K562 (cell line): ENCODE results near the gene SNRNP70. TPM values are rescaled to one million over a fixed set of nuclear protein-coding genes. Genes with fewer than 3 reads are reported as not detected.
A peak's percentile ranks its signal among the peaks of the same experiment; 100 is the strongest.

Experiments used
- ARID1B ChIP-seq: fragments of 450-650 bp; IDR thresholded peaks from 2 replicates; pipeline ENCODE4 v1.6.1; 2016; ENCODE audit warnings: antibody characterized with exemption, mild to moderate bottlenecking, inconsistent platforms
- CBFA2T2 ChIP-seq: fragments of 450-650 bp; conservative IDR thresholded peaks from 2 replicates; pipeline ENCODE4 v1.6.1; 2017; ENCODE audit warnings: mild to moderate bottlenecking
- CTCFL ChIP-seq: IDR thresholded peaks from 2 replicates; pipeline ENCODE4 v1.6.1; 2011; ENCODE audit warnings: borderline replicate concordance, low read depth, mild to moderate bottlenecking, moderate library complexity, low read length; ENCODE audit not compliant: insufficient read depth, poor library complexity, severe bottlenecking
- DDX20 ChIP-seq: fragments of 450-650 bp; IDR thresholded peaks from 2 replicates; pipeline ENCODE4 v1.6.1; 2016; ENCODE audit warnings: missing genetic modification characterization, low read depth, mild to moderate bottlenecking, missing compliant biosample characterization, moderate library complexity
- ERF ChIP-seq: fragments of 450-650 bp; formaldehyde crosslinking; IDR thresholded peaks from 2 replicates; pipeline ENCODE4 v1.4.0; 2020; ENCODE audit warnings: mild to moderate bottlenecking, mixed read lengths
- FOXA1 ChIP-seq: fragments of 450-650 bp; IDR thresholded peaks from 2 replicates; pipeline ENCODE4 v1.6.1; 2016; ENCODE audit warnings: mild to moderate bottlenecking, borderline replicate concordance
- HMGN3 ChIP-seq: IDR thresholded peaks from 2 replicates; pipeline ENCODE4 v1.6.1; 2011; ENCODE audit warnings: borderline replicate concordance, low read depth, mild to moderate bottlenecking, mixed read lengths, low read length; ENCODE audit not compliant: insufficient read length; ENCODE audit errors: extremely low read depth
- HNRNPLL ChIP-seq: fragments of 200-400 bp; formaldehyde crosslinking; IDR thresholded peaks from 2 replicates; pipeline ENCODE4 v1.6.1; 2017; ENCODE audit warnings: low read length, low read depth, mild to moderate bottlenecking; ENCODE audit not compliant: poor library complexity, severe bottlenecking
- L3MBTL2 ChIP-seq: fragments of 450-650 bp; IDR thresholded peaks from 2 replicates; pipeline ENCODE4 v1.6.1; 2016; ENCODE audit warnings: mild to moderate bottlenecking, moderate library complexity
- MCM2 ChIP-seq: fragments of 450-650 bp; IDR thresholded peaks from 2 replicates; pipeline ENCODE4 v1.6.1; 2017; ENCODE audit warnings: low read depth, mild to moderate bottlenecking
- MED1 ChIP-seq: sonication (generic); formaldehyde crosslinking; IDR thresholded peaks from 2 replicates; pipeline ENCODE4 v1.8.1; 2023; ENCODE audit warnings: missing genetic modification reagents, borderline replicate concordance
- NR3C1 ChIP-seq: sonication (generic); formaldehyde crosslinking; IDR thresholded peaks from 2 replicates; pipeline ENCODE4 v1.8.1; 2022; ENCODE audit warnings: missing genetic modification reagents
- RCOR1 ChIP-seq, 2 experiments: IDR thresholded peaks; 2 replicates each; pipeline ENCODE4 v1.6.1; 2012; ENCODE audit warnings: low read depth in 2 of 2, low read length in 2 of 2, borderline replicate concordance in 1 of 2, improper control_type of control experiment in 1 of 2
- SETDB1 ChIP-seq: IDR thresholded peaks from one replicate; pipeline ENCODE4 v1.6.1; 2012; ENCODE audit warnings: low read length, control low read depth, inconsistent platforms
- TAF9B ChIP-seq: fragments of 450-650 bp; IDR thresholded peaks from 2 replicates; pipeline ENCODE4 v1.6.1; 2018; ENCODE audit warnings: mild to moderate bottlenecking; ENCODE audit not compliant: partially characterized antibody
- TCF3 ChIP-seq: sonication (generic); formaldehyde crosslinking; IDR thresholded peaks from 2 replicates; pipeline ENCODE4 v1.4.0; 2020; ENCODE audit warnings: mild to moderate bottlenecking, missing genetic modification reagents
- TSC22D4 ChIP-seq: fragments of 450-650 bp; IDR thresholded peaks from 2 replicates; pipeline ENCODE4 v1.6.1; 2016; ENCODE audit warnings: missing genetic modification characterization, missing biosample characterization, control low read depth
- USF1 ChIP-seq: sonication (generic); formaldehyde crosslinking; IDR thresholded peaks from 2 replicates; pipeline ENCODE4 v1.9.0; 2022; ENCODE audit warnings: mild to moderate bottlenecking, missing genetic modification reagents
- ZNF311 ChIP-seq: fragments of 250-450 bp; sonication (Bioruptor Pico); IDR thresholded peaks from 2 replicates; pipeline ENCODE4 v1.4.0; 2020; ENCODE audit warnings: mild to moderate bottlenecking, moderate library complexity
- ZNF316 ChIP-seq: fragments of 450-650 bp; IDR thresholded peaks from 2 replicates; pipeline ENCODE4 v1.6.1; 2016
- ZNF324 ChIP-seq: fragments of 250-450 bp; sonication (Bioruptor Pico); IDR thresholded peaks from 2 replicates; pipeline ENCODE4 v1.4.0; 2020; ENCODE audit warnings: mild to moderate bottlenecking
- ZNF699 ChIP-seq: fragments of 250-450 bp; sonication (Bioruptor Pico); IDR thresholded peaks from 2 replicates; pipeline ENCODE4 v1.8.0; 2021; ENCODE audit warnings: mild to moderate bottlenecking, moderate library complexity; ENCODE audit not compliant: insufficient replicate concordance
- polyA plus RNA-seq, 8 experiments: library from polyadenylated mRNA; depleted of rRNA in 4 of 8; stranded (reverse) in 5 of 8; unstranded in 3 of 8; fragments of >200 nt; fragmentation: Nextera tagmentation in 2 of 8; fragmentation: Illumina TruSeq in 1 of 8; extraction: Ambion mirVana in 2 of 8; extraction: Trizol in 1 of 8; gene quantifications; 2 replicates each; pipeline versions ENCODE4 v1.2.1 to v1.2.3, GENCODE V29; 2011 to 2014; ENCODE audit warnings: inconsistent platforms in 1 of 8, missing spikeins in 1 of 8
- total RNA-seq, 7 experiments: library from RNA; depleted of rRNA in 6 of 7; stranded (reverse); fragments of >200 nt in 6 of 7; fragmentation: Illumina TruSeq in 2 of 7; extraction: Trizol in 2 of 7; gene quantifications; 2 replicates each; pipeline versions ENCODE4 v1.2.1 to v1.2.3, GENCODE V29; 2011 to 2021; ENCODE audit warnings: low replicate concordance in 1 of 7
- TF ChIP-seq, protein P1 (sequence below): fragments of 250-450 bp; sonication (Bioruptor Pico); IDR thresholded peaks from 2 replicates; pipeline ENCODE4 v1.6.1; 2021; ENCODE audit warnings: mild to moderate bottlenecking
- TF ChIP-seq, protein P2 (sequence below), 2 experiments: fragments of 450-650 bp; conservative IDR thresholded peaks; 2 replicates each; pipeline ENCODE4 v1.6.1; 2017; ENCODE audit warnings: mild to moderate bottlenecking in 2 of 2, moderate library complexity in 2 of 2

SNRNP70 gene
- total and polyA plus RNA-seq, 9 of the 15 experiments (the other 6 are each of a cell fraction or from before 2014, with no cell fraction given) = 2.8 to 496 (median 136) TPM

- TF ChIP-seq CBFA2T2 = no peak
- no peak for TF ChIP-seq SETDB1
- no peak for TF ChIP-seq ZNF316
- no peak for TF ChIP-seq ZNF311 (CRISPR knock-in tag)
- TF ChIP-seq ARID1B = no peak
- no peak for TF ChIP-seq ZNF324
- no peak for TF ChIP-seq MED1 (CRISPR knock-in tag)
- TF ChIP-seq CTCFL = no peak
- peak; percentile 70 for TF ChIP-seq HMGN3
- TF ChIP-seq, protein P1, sequence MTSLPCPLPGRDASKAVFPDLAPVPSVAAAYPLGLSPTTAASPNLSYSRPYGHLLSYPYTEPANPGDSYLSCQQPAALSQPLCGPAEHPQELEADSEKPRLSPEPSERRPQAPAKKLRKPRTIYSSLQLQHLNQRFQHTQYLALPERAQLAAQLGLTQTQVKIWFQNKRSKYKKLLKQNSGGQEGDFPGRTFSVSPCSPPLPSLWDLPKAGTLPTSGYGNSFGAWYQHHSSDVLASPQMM (CRISPR knock-in tag) = no peak
- no peak for TF ChIP-seq ERF
- TF ChIP-seq, protein P2, sequence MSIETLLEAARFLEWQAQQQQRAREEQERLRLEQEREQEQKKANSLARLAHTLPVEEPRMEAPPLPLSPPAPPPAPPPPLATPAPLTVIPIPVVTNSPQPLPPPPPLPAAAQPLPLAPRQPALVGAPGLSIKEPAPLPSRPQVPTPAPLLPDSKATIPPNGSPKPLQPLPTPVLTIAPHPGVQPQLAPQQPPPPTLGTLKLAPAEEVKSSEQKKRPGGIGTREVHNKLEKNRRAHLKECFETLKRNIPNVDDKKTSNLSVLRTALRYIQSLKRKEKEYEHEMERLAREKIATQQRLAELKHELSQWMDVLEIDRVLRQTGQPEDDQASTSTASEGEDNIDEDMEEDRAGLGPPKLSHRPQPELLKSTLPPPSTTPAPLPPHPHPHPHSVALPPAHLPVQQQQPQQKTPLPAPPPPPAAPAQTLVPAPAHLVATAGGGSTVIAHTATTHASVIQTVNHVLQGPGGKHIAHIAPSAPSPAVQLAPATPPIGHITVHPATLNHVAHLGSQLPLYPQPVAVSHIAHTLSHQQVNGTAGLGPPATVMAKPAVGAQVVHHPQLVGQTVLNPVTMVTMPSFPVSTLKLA (conservative IDR thresholded peaks at IDR 0.05) = peak; percentile 41 to 82; a peak in 3 of 4 replicates
- no peak for TF ChIP-seq HNRNPLL
- TF ChIP-seq L3MBTL2 = peak; percentile 83
- no peak for TF ChIP-seq MCM2
- TF ChIP-seq RCOR1 (IDR thresholded peaks at IDR 0.05; ENCODE audit: borderline replicate concordance in 1 of 2, low read depth in 2 of 2, low read length in 2 of 2) = no peak
- no peak for TF ChIP-seq ZNF699 (CRISPR knock-in tag)
- no peak for TF ChIP-seq TSC22D4
- no peak for TF ChIP-seq TCF3 (CRISPR knock-in tag)
- no peak for TF ChIP-seq USF1
- TF ChIP-seq TAF9B = no peak
- TF ChIP-seq DDX20 (tag) = no peak
- no peak for TF ChIP-seq FOXA1
- peak; percentile 68; the same call in 1 of the 2 replicates for TF ChIP-seq NR3C1 (CRISPR knock-in tag)
Observed at GRCh38 chr19:49119411-49120324, 34.4 kb downstream of the SNRNP70 start, which contains the start of gene PPFIA3 (continued).
